Left lung (tissue), 10 donors: ENCODE results near the gene OR2S2. TPM values are rescaled to one million over a fixed set of nuclear protein-coding genes. Genes with fewer than 3 reads are reported as not detected.

Source experiments
- ATAC-seq: fragments of 200-7000 bp; cut with Tn5 transposase; one replicate; pipeline ENCODE4 v1.9.1; 2020; ENCODE audit warnings: moderate library complexity
- DNase-seq, 4 donors: peaks; one replicate each; pipeline ENCODE4 v3.0.0-alpha.2; 2013 to 2020
- H3K27ac ChIP-seq, 2 donors: fragments of 200-600 bp; sonication (generic) in 1 of 2; one replicate each; pipeline versions ENCODE4 v1.5.0 to v1.8.0; 2020 to 2021
- H3K27me3 ChIP-seq, 2 donors: fragments of 200-600 bp; sonication (generic) in 1 of 2; one replicate each; pipeline versions ENCODE4 v1.5.0 to v1.8.0; 2020 to 2021
- H3K36me3 ChIP-seq, 2 donors: fragments of 200-600 bp; sonication (generic) in 1 of 2; one replicate each; pipeline versions ENCODE4 v1.5.0 to v1.8.0; 2020 to 2021
- H3K4me1 ChIP-seq, 2 donors: fragments of 200-600 bp; one replicate each; pipeline ENCODE4 v1.8.0; 2021
- H3K4me3 ChIP-seq, 2 donors: fragments of 200-600 bp; sonication (generic) in 1 of 2; one replicate each; pipeline versions ENCODE4 v1.5.0 to v1.8.0; 2020 to 2021; ENCODE audit warnings: mild to moderate bottlenecking in 1 of 2
- H3K9me3 ChIP-seq, 2 donors: fragments of 200-600 bp; sonication (generic) in 1 of 2; one replicate each; pipeline versions ENCODE4 v1.5.0 to v1.8.0; 2020 to 2021
- CTCF ChIP-seq, 2 donors: fragments of 200-600 bp; sonication (generic) in 1 of 2; IDR thresholded peaks; one replicate each; pipeline versions ENCODE4 v1.5.0 to v1.8.0; 2021; ENCODE audit warnings: antibody characterized with exemption in 2 of 2
- intact Hi-C, 2 donors: fragments of 100-400 bp; cut with DNase I; formaldehyde crosslinking; loops; one replicate each; pipeline versions ENCODE4 v1.11.2 to v1.14.2; 2022
- polyA plus RNA-seq, 6 donors: library from polyadenylated mRNA; unstranded; fragments of 120-200 nt; gene quantifications; one replicate each; pipeline ENCODE4 v1.2.1, GENCODE V29; 2013; ENCODE audit not compliant: insufficient read length in 6 of 6
- total RNA-seq, 2 donors: library from RNA; stranded (reverse); fragmentation: NEBNext Ultra II Directional; extraction: Animal tissue kit (Norgen Biotek cat#: 25700); gene quantifications; one replicate each; pipeline ENCODE4 v1.2.1, GENCODE V29; 2021
- donor health status: DM: no; HTN: yes; CAD: no.
- donor health status: DM: no; HTN: no; CAD: no.

Gene OR2S2
- total and polyA plus RNA-seq, 8 donors: 0.32 TPM; not detected in 7

- no peak for TF ChIP-seq CTCF (IDR thresholded peaks at IDR 0.05)
- no peak overlapping the region for H3K27ac ChIP-seq
- peaks cover 0 to 10% of the 10 kb centered on the region in 2 donors for H3K4me1 ChIP-seq
- ATAC-seq (no peak), DNase-seq (no peak)
- H3K27me3 ChIP-seq: no peaks in the 10 kb centered on the region
- H3K36me3 ChIP-seq: no peaks in the 10 kb centered on the region
- intact Hi-C loops: no loop called here
- H3K9me3 ChIP-seq: no peaks in the 10 kb centered on the region
- no peak overlapping the region for H3K4me3 ChIP-seq
These were observed 29.1 kb downstream of the OR2S2 start for GRCh38 chr9:35928591-35929452.

GRCh38 chr9:35923927-35924763 lies 33.8 kb downstream of the OR2S2 start:
- Histone ChIP-seq H3K4me3 (no peak overlapping the region), H3K4me1 (peaks cover 2 to 3% of the 10 kb centered on the region in 2 donors), H3K36me3 (no peaks in the 10 kb centered on the region), H3K27me3 (no peaks in the 10 kb centered on the region), H3K9me3 (no peaks in the 10 kb centered on the region), H3K27ac (peak overlapping the region in 1 of 2 donors; percentile 63)
- intact Hi-C loops: no loop called here
- no peak for TF ChIP-seq CTCF (IDR thresholded peaks at IDR 0.05)
- DNase-seq: no peak
- ATAC-seq: peak; percentile 83

GRCh38 chr9:35923598-35923926 lies 34.4 kb downstream of the OR2S2 start:
- no peak for ATAC-seq
- intact Hi-C loops: no loop called here
- peak overlapping the region in 1 of 2 donors; percentile 63 for H3K27ac ChIP-seq

GRCh38 chr9:35920051-35920620 lies 37.8 kb downstream of the OR2S2 start:
- intact Hi-C loops: no loop called here
- H3K27me3 ChIP-seq: no peaks in the 10 kb centered on the region
- DNase-seq: no peak
- no peak overlapping the region for H3K4me3 ChIP-seq
- H3K36me3 ChIP-seq: no peaks in the 10 kb centered on the region
- peaks cover 2 to 3% of the 10 kb centered on the region in 2 donors for H3K4me1 ChIP-seq
- TF ChIP-seq CTCF (IDR thresholded peaks at IDR 0.05): no peak
- ATAC-seq: no peak
- no peaks in the 10 kb centered on the region for H3K9me3 ChIP-seq
- H3K27ac ChIP-seq: peak overlapping the region in 1 of 2 donors; percentile 14

More at GRCh38 chr9:35923598-35923926, 34.4 kb downstream of the OR2S2 start:
- H3K4me3 ChIP-seq: no peak overlapping the region
- H3K4me1 ChIP-seq: peaks cover 2 to 3% of the 10 kb centered on the region in 2 donors
- no peak for TF ChIP-seq CTCF (IDR thresholded peaks at IDR 0.05)
- no peak for DNase-seq
- no peaks in the 10 kb centered on the region for H3K9me3 ChIP-seq
- H3K36me3 ChIP-seq: no peaks in the 10 kb centered on the region
- H3K27me3 ChIP-seq: no peaks in the 10 kb centered on the region
